Endothelial cell of umbilical vein (primary cell): ENCODE data around the gene GFI1B. TPM values are rescaled to one million over a fixed set of nuclear protein-coding genes. Genes with fewer than 3 reads are reported as not detected.

ENCODE experiments used
- BruUV-seq: library from RNA; stranded (reverse); fragments of 400-500 nt; replicated peaks from 2 replicates; lab custom pipeline; 2021; lab: Mats Ljungman, UMichigan
- CTCF ChIA-PET: fragments of 300-600, 350-600 bp; sonication (Branson Sonifier 250); formaldehyde crosslinking; loops from one replicate; lab custom pipeline; 2021; ENCODE audit warnings: antibody characterized with exemption, inconsistent platforms; lab: Charles Lee
- POLR2A ChIA-PET: fragments of 300-600, 350-600 bp; sonication (Branson Sonifier 250); formaldehyde crosslinking; loops from one replicate; lab custom pipeline; 2021; ENCODE audit warnings: antibody characterized with exemption, inconsistent platforms; lab: Charles Lee
- DNase-seq: peaks from one replicate; pipeline ENCODE4 v3.0.0-alpha.2; 2011; ENCODE audit warnings: low read depth, low spot score
- FAIRE-seq: peaks from 2 replicates; lab custom pipeline; 2011; peaks lifted over from hg19 to GRCh38; lab: Jason Lieb, UNC
- H2AFZ ChIP-seq: 2 replicates; pipeline ENCODE4 v1.6.0; 2012; ENCODE audit warnings: low read depth, low read length, control low read depth, inconsistent platforms
- H3K27ac ChIP-seq: 2 replicates; pipeline ENCODE4 v1.5.1; 2011; ENCODE audit warnings: low read depth, mild to moderate bottlenecking, control low read depth, low read length, moderate library complexity; ENCODE audit not compliant: insufficient read depth
- H3K27me3 ChIP-seq, 2 experiments: 2 replicates each; pipeline versions ENCODE4 v1.6.0 to v1.6.1; 2011; ENCODE audit warnings: low read length in 2 of 2, mixed read lengths in 1 of 2; ENCODE audit not compliant: control insufficient read depth in 2 of 2, insufficient read depth in 2 of 2
- H3K36me3 ChIP-seq, 2 experiments: 2 replicates in 1 of 2; 3 replicates in 1 of 2; pipeline ENCODE4 v1.5.1; 2011; ENCODE audit warnings: low read length in 2 of 2, mild to moderate bottlenecking in 1 of 2, moderate library complexity in 1 of 2; ENCODE audit not compliant: control insufficient read depth in 2 of 2, insufficient read depth in 2 of 2; ENCODE audit errors: extremely low read depth in 1 of 2
- H3K4me1 ChIP-seq: 3 replicates; pipeline ENCODE4 v1.5.1; 2011; ENCODE audit warnings: mild to moderate bottlenecking, low read length; ENCODE audit not compliant: control insufficient read depth, insufficient read depth; ENCODE audit errors: extremely low read depth
- H3K4me2 ChIP-seq: 2 replicates; pipeline ENCODE4 v1.6.1; 2011; ENCODE audit warnings: low read length, control low read depth, mixed read lengths; ENCODE audit not compliant: insufficient read depth
- H3K4me3 ChIP-seq, 3 experiments: fragments of 200-600 bp in 1 of 3; sonication (generic), shearing (Covaris generic) in 1 of 3; replicated peaks in 1 of 3; 2 replicates each; pipeline ENCODE4 v1.5.1; 2011 to 2016; ENCODE audit warnings: control low read depth in 3 of 3, low read length in 3 of 3, mild to moderate bottlenecking in 2 of 3, inconsistent platforms in 1 of 3, low read depth in 1 of 3, moderate library complexity in 1 of 3; ENCODE audit not compliant: insufficient read depth in 1 of 3
- H3K79me2 ChIP-seq: 2 replicates; pipeline ENCODE4 v1.6.0; 2012; ENCODE audit warnings: low read length, inconsistent platforms; ENCODE audit not compliant: control insufficient read depth, insufficient read depth
- H3K9ac ChIP-seq: replicated peaks from 2 replicates; pipeline ENCODE3; 2011; ENCODE audit warnings: low read length, control low read depth; ENCODE audit not compliant: insufficient read depth; ENCODE audit errors: extremely low read depth
- H3K9me1 ChIP-seq: replicated peaks from 3 replicates; pipeline ENCODE4 v1.6.0; 2011; ENCODE audit warnings: mild to moderate bottlenecking, low read length; ENCODE audit not compliant: control insufficient read depth, insufficient read depth; ENCODE audit errors: extremely low read depth
- H3K9me3 ChIP-seq: replicated peaks from 2 replicates; pipeline ENCODE4 v1.5.1; 2012; ENCODE audit warnings: low read length, inconsistent platforms; ENCODE audit not compliant: control insufficient read depth, insufficient read depth
- H4K20me1 ChIP-seq: replicated peaks from 2 replicates; pipeline ENCODE3; 2011; ENCODE audit warnings: mild to moderate bottlenecking, low read length; ENCODE audit not compliant: control insufficient read depth, insufficient read depth; ENCODE audit errors: extremely low read depth
- CTCF ChIP-seq, 2 donors: IDR thresholded peaks; 1 replicate in 1 of 2; 2 replicates in 1 of 2; pipeline ENCODE4 v1.5.1; 2011; ENCODE audit warnings: low read length in 2 of 2, mild to moderate bottlenecking in 2 of 2, moderate library complexity in 2 of 2, control low read depth in 1 of 2, inconsistent platforms in 1 of 2, low read depth in 1 of 2; ENCODE audit not compliant: insufficient read depth in 1 of 2; ENCODE audit errors: extremely low read depth in 1 of 2
- EZH2 ChIP-seq: IDR thresholded peaks from 2 replicates; pipeline ENCODE4 v1.6.1; 2012; ENCODE audit warnings: borderline replicate concordance, low read depth, mild to moderate bottlenecking, moderate library complexity, low read length, inconsistent platforms; ENCODE audit not compliant: severe bottlenecking
- FOS ChIP-seq: IDR thresholded peaks from 2 replicates; pipeline ENCODE4 v1.6.1; 2011; ENCODE audit warnings: mild to moderate bottlenecking, low read length, moderate library complexity, borderline replicate concordance; ENCODE audit not compliant: insufficient read depth
- GATA2 ChIP-seq: IDR thresholded peaks from 2 replicates; pipeline ENCODE4 v1.7.0; 2011; ENCODE audit warnings: low read depth, mild to moderate bottlenecking, moderate library complexity, mixed read lengths, low read length; ENCODE audit not compliant: insufficient read length, insufficient read depth
- JUN ChIP-seq: IDR thresholded peaks from 2 replicates; pipeline ENCODE4 v1.6.1; 2011; ENCODE audit warnings: borderline replicate concordance, low read depth; ENCODE audit not compliant: insufficient read length, insufficient read depth
- MYC ChIP-seq: IDR thresholded peaks from one replicate; pipeline ENCODE4 v1.6.1; 2011; ENCODE audit warnings: mild to moderate bottlenecking, low read depth, low read length
- POLR2A ChIP-seq: IDR thresholded peaks from 2 replicates; pipeline ENCODE4 v1.6.1; 2012; ENCODE audit warnings: low read depth, mild to moderate bottlenecking, control low read depth, low read length
- POLR2AphosphoS5 ChIP-seq: IDR thresholded peaks from 2 replicates; pipeline ENCODE4 v1.6.1; 2012; ENCODE audit warnings: low read depth, mild to moderate bottlenecking, control low read depth, low read length, moderate library complexity; ENCODE audit not compliant: insufficient read depth
- dilution Hi-C: fragments of 300-500 bp; cut with MboI; formaldehyde crosslinking; loops from one replicate; pipeline ENCODE4 v1.15.0; 2019; ENCODE audit warnings: low sequenced_read_pairs; ENCODE audit not compliant: extremely low pct_ligation_motif_present
- intact Hi-C: fragments of 100-400 bp; cut with micrococcal nuclease; formaldehyde crosslinking; loops from one replicate; pipeline ENCODE4 v1.10.0; 2022
- polyA plus RNA-seq, 4 experiments: library from polyadenylated mRNA; depleted of rRNA in 3 of 4; stranded (reverse) in 3 of 4; unstranded in 1 of 4; fragments of >200 nt; gene quantifications; 2 replicates each; pipeline versions ENCODE4 v1.2.1 to v1.2.3, GENCODE V29; 2011 to 2012; ENCODE audit warnings: missing spikeins in 1 of 4
- total RNA-seq: library from RNA; stranded (reverse); gene quantifications from 2 replicates; pipeline ENCODE4 v1.2.3, GENCODE V29; 2021
- TF ChIP-seq, protein P1 (sequence below): IDR thresholded peaks from 2 replicates; pipeline ENCODE4 v1.6.1; 2011; ENCODE audit not compliant: insufficient read depth, insufficient read length

GFI1B gene
- total and polyA plus RNA-seq, 2 donors (not counting 3 experiments of a cell fraction or from before 2014, with no cell fraction given): 0.04 TPM; not detected in 1

DNA sequence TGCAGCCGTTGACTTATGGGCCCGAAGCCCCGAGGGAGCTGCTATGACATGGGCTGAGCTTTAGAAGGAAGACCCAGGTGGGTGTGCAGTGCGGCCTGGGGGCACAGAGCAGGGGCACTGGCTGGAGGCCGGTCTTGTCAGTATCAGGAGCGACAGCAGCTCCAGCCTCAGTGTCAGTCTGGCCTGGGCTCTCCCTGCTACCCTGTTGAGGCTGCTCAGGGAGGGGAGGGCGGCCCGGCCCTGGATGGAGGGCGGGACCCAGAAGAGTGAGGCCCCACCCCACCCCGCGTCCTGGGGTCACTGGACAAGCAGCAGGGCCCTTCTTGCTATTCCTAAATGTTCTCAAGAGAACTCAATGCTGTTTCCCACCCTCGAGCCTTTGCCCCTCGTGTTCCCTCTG, 18.0 kb downstream of the GFI1B start:
- BruUV-seq: no TSS peak
- Histone ChIP-seq H2AFZ (no peak overlapping the region), H3K79me2 (no peaks in the 10 kb centered on the region), H3K9ac (no peak overlapping the region), H4K20me1 (no peaks in the 10 kb centered on the region), H3K9me1 (no peaks in the 10 kb centered on the region), H3K27ac (no peak overlapping the region), H3K36me3 (no peaks in the 10 kb centered on the region), H3K27me3 (peaks cover 0 to 11% of the 10 kb centered on the region in 2 experiments), H3K4me1 (no peaks in the 10 kb centered on the region), H3K4me3 (no peak overlapping the region), H3K9me3 (no peaks in the 10 kb centered on the region), H3K4me2 (no peak overlapping the region)
- ChIA-PET POLR2A (no interaction called here), CTCF (interaction anchor here (2.7 kb wide), 1 partner anchor 19 kb away, joined by 8 read pairs; the partner anchor contains the start of gene GFI1B)
- dilution Hi-C loops: no loop called here
- intact Hi-C loops: no loop called here
- TF ChIP-seq POLR2AphosphoS5 (no peak), MYC (no peak), CTCF (IDR thresholded peaks at IDR 0.05; ENCODE audit: extremely low read depth in 1 of 2, insufficient read depth in 1 of 2, low read depth in 1 of 2, low read length in 2 of 2) (no peak), EZH2 (no peak), GATA2 (no peak)
- FAIRE-seq: no peak
- no peak for DNase-seq

DNA sequence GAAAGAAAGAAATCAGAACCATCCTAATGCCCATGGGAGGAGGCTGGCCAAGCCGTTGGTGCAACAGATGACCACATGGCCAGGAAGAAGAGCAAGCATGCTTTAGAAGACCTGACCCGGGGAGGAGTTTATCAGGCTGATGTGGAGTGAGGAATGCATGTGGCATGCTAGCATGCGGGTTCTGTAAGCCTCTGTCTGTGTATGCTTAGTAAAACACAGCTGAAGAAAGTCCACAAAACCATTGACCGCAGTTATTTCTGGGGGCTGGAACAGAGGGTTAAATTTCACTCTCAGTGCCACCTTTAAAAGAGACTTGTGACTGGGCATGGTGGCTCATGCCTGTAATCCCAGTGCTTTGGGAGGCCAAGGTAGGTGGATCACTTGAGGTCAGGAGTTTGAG, 19.1 kb downstream of the GFI1B start:
- no TSS peak for BruUV-seq
- Histone ChIP-seq H3K79me2 (no peaks in the 10 kb centered on the region), H3K9me1 (no peaks in the 10 kb centered on the region), H2AFZ (no peak overlapping the region), H3K36me3 (no peaks in the 10 kb centered on the region), H3K4me1 (no peaks in the 10 kb centered on the region), H3K9me3 (no peaks in the 10 kb centered on the region), H3K9ac (no peak overlapping the region), H3K4me2 (no peak overlapping the region), H3K27ac (no peak overlapping the region), H3K4me3 (no peak overlapping the region), H4K20me1 (no peaks in the 10 kb centered on the region), H3K27me3 (peaks cover 3 to 10% of the 10 kb centered on the region in 2 experiments)
- ChIA-PET CTCF (interaction anchor here (2.7 kb wide), 1 partner anchor 20 kb away, joined by 8 read pairs; the partner anchor contains the start of gene GFI1B), POLR2A (no interaction called here)
- FAIRE-seq (no peak), DNase-seq (no peak)
- TF ChIP-seq, protein P1, sequence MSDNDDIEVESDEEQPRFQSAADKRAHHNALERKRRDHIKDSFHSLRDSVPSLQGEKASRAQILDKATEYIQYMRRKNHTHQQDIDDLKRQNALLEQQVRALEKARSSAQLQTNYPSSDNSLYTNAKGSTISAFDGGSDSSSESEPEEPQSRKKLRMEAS: no peak
- TF ChIP-seq EZH2 (no peak), POLR2AphosphoS5 (no peak), GATA2 (no peak), MYC (no peak), JUN (no peak), CTCF (IDR thresholded peaks at IDR 0.05; ENCODE audit: extremely low read depth in 1 of 2, insufficient read depth in 1 of 2, low read depth in 1 of 2, low read length in 2 of 2) (no peak), POLR2A (no peak), FOS (no peak)
- intact Hi-C loops: no loop called here
- dilution Hi-C loops: no loop called here
